Gastrocnemius medialis (tissue), 4 donors: Measurements from ENCODE around the gene MAD2L1BP.

ENCODE experiments used
- CTCF ChIP-seq, 5 experiments: fragments of 450-650 bp in 3 of 5; fragments of 200-600 bp in 2 of 5; sonication (generic) in 2 of 5; IDR thresholded peaks in 4 of 5; conservative IDR thresholded peaks in 1 of 5; 1 replicate in 4 of 5; 2 replicates in 1 of 5; pipeline ENCODE4 v1.5.1; 2016 to 2019; ENCODE audit warnings: antibody characterized with exemption in 5 of 5, mild to moderate bottlenecking in 3 of 5, moderate library complexity in 3 of 5
- POLR2A ChIP-seq, 2 donors: fragments of 450-650 bp; IDR thresholded peaks; one replicate each; pipeline ENCODE4 v1.6.1; 2017; ENCODE audit warnings: antibody characterized with exemption in 2 of 2, mild to moderate bottlenecking in 2 of 2, moderate library complexity in 2 of 2

- no peak for TF ChIP-seq CTCF (IDR thresholded peaks at IDR 0.05 in 4 of 5, conservative IDR thresholded peaks at IDR 0.05 in 1 of 5)
- TF ChIP-seq POLR2A (IDR thresholded peaks at IDR 0.05): no peak
Observed at GRCh38 chr6:43634702-43635303, 837 bp upstream of the MAD2L1BP start.
